ENCODE data around the gene XAF1.

- no peak for TF ChIP-seq CTCF (conservative IDR thresholded peaks at IDR 0.05 in 1 of 2, IDR thresholded peaks at IDR 0.05 in 1 of 2; ENCODE audit: low read depth in 1 of 2, low read length in 2 of 2)
- no peak for TF ChIP-seq EZH2 (IDR thresholded peaks at IDR 0.05; ENCODE audit: low read length, missing control alignments)
These were observed 56.4 kb downstream of the XAF1 start for GRCh38 chr17:6812295-6812694.

Measured in fibroblast of lung (primary cell).